Hepatocyte (in vitro differentiated cells): ENCODE measurements around the gene COBL.

Source experiments
- CTCF ChIP-seq: fragments of 200-600 bp; sonication (generic); IDR thresholded peaks from 2 replicates; pipeline ENCODE4 v1.5.1; 2016; ENCODE audit warnings: antibody characterized with exemption, mild to moderate bottlenecking; ENCODE audit not compliant: poor library complexity
- EZH2 ChIP-seq: fragments of 200-600 bp; sonication (generic); IDR thresholded peaks from 2 replicates; pipeline ENCODE4 v1.6.1; 2016; ENCODE audit warnings: antibody characterized with exemption, mild to moderate bottlenecking, borderline replicate concordance

- no peak for TF ChIP-seq CTCF
- TF ChIP-seq EZH2 = no peak
These were observed 342.4 kb downstream of the COBL start for GRCh38 chr7:50974240-50974639.
